Adrenal gland (tissue), 12 donors: ENCODE results near the gene THRAP3. TPM values are rescaled to one million over a fixed set of nuclear protein-coding genes. Genes with fewer than 3 reads are reported as not detected.
A peak's percentile ranks its signal among the peaks of the same experiment; 100 is the strongest.

ENCODE experiments used
- DNase-seq, 7 donors: peaks; one replicate each; pipeline ENCODE4 v3.0.0-alpha.2; 2019 to 2020
- H3K27ac ChIP-seq, 5 donors: fragments of 200-600 bp; sonication (generic) in 4 of 5; 1 replicate in 3 of 5; 2 replicates in 2 of 5; pipeline versions ENCODE4 v1.5.1 to v1.8.0; 2016 to 2020; ENCODE audit warnings: mild to moderate bottlenecking in 1 of 5
- H3K27me3 ChIP-seq: fragments of 200-600 bp; 2 replicates; pipeline ENCODE4 v1.8.0; 2021
- H3K36me3 ChIP-seq, 2 donors: fragments of 200-600 bp; replicated peaks in 1 of 2; 1 replicate in 1 of 2; 2 replicates in 1 of 2; pipeline versions ENCODE4 v1.5.1 to v1.8.0; 2018 to 2022
- H3K4me1 ChIP-seq, 2 donors: fragments of 200-600 bp; replicated peaks in 1 of 2; 1 replicate in 1 of 2; 2 replicates in 1 of 2; pipeline versions ENCODE4 v1.5.1 to v1.8.0; 2018 to 2021
- H3K4me3 ChIP-seq, 4 donors: fragments of 200-600 bp; sonication (generic) in 3 of 4; one replicate each; pipeline ENCODE4 v1.5.1; 2016 to 2018
- H3K9me3 ChIP-seq, 3 donors: fragments of 200-600 bp; sonication (generic) in 1 of 3; replicated peaks in 1 of 3; 1 replicate in 2 of 3; 2 replicates in 1 of 3; pipeline versions ENCODE4 v1.5.1 to v1.8.0; 2016 to 2021
- POLR2A ChIP-seq, 2 donors: fragments of 450-650 bp; IDR thresholded peaks; one replicate each; pipeline ENCODE4 v1.6.1; 2017; ENCODE audit warnings: antibody characterized with exemption in 2 of 2, mild to moderate bottlenecking in 2 of 2, moderate library complexity in 1 of 2
- WGBS, 4 donors: extraction: QIAGEN DNeasy Blood & Tissue Kit in 2 of 4; methylation state at CpG; one replicate each; pipeline versions ENCODE4 v1.1.5 to v1.1.7; 2013 to 2017; 5-methylcytosine and 5-hydroxymethylcytosine counted together
- intact Hi-C, 2 donors: fragments of 100-400 bp; cut with DNase I; formaldehyde crosslinking; loops; one replicate each; pipeline versions ENCODE4 v1.14.1 to v1.15.0; 2022 to 2023
- polyA plus RNA-seq, 3 donors: library from polyadenylated mRNA; stranded (reverse); fragments of 200-250 nt in 2 of 3; fragments of 350-450 nt in 1 of 3; fragmentation: Illumina TruSeq in 1 of 3; extraction: RNeasy Lipid Tissue Mini Kit (QIAGEN cat#74804) in 1 of 3; gene quantifications; one replicate each; pipeline ENCODE4 v1.2.3, GENCODE V29; 2013 to 2014
- total RNA-seq, 9 donors: library from RNA; depleted of rRNA in 4 of 9; stranded (reverse); fragments of >200 nt in 4 of 9; fragments of 120-200 nt in 1 of 9; fragmentation: NEBNext Ultra II Directional in 1 of 9; extraction: Animal tissue kit (Norgen Biotek cat#: 25700) in 1 of 9; gene quantifications; one replicate each; pipeline versions ENCODE4 v1.1.0 to v1.2.4, GENCODE V29; 2013 to 2023
- TF ChIP-seq, protein P1 (sequence below), 6 experiments: fragments of 450-650 bp in 4 of 6; fragments of 200-600 bp in 2 of 6; sonication (generic) in 1 of 6; IDR thresholded peaks; 1 replicate in 5 of 6; 2 replicates in 1 of 6; pipeline versions ENCODE4 v1.5.1 to v1.8.0; 2016 to 2021; ENCODE audit warnings: antibody characterized with exemption in 6 of 6, mild to moderate bottlenecking in 2 of 6, moderate library complexity in 1 of 6
- donor health status: healthy with polysubstance abuse.
- donor health status: Bipolar disorder and iron deficiency.
- donor health status: DM: yes; HTN: yes; CAD: no.
- donor health status: DM: no; HTN: no; CAD: no.
- donor health status: DM: no; HTN: no; CAD: no.
- donor health status: DM: yes; HTN: yes; CAD: no.

The THRAP3 gene
- total and polyA plus RNA-seq, 12 donors = 34.4 to 120 (median 83.2) TPM

DNA sequence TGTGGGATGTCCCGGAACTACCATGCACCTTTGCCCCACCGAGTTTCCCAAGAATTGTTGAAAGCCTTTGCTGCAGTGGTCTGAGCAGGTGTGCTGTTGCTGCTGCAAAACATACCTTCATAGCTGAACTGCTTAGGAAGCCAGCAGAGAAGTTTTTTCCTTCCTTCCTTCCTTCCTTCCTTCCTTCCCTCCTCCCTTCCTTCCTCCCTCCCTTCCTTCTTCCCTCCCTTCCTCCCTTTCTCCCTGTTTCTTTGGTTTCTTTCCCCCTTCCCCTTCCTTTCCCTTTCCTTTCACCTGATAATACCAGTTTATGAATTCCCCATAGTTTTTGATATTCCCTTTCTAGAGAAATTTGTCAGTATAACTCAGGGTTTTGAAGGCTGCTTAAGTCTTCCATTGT, 71.1 kb downstream of the THRAP3 start:
- no peak for DNase-seq
- Histone ChIP-seq H3K27ac (no peak overlapping the region), H3K4me1 (peaks cover 0 to 17% of the 10 kb centered on the region in 2 donors), H3K4me3 (no peak overlapping the region), H3K9me3 (no peaks in the 10 kb centered on the region), H3K27me3 (no peaks in the 10 kb centered on the region), H3K36me3 (peaks cover 0 to 76% of the 10 kb centered on the region in 2 donors)
- intact Hi-C loops = no loop called here
- no peak for TF ChIP-seq POLR2A (IDR thresholded peaks at IDR 0.05)
- TF ChIP-seq, protein P1, sequence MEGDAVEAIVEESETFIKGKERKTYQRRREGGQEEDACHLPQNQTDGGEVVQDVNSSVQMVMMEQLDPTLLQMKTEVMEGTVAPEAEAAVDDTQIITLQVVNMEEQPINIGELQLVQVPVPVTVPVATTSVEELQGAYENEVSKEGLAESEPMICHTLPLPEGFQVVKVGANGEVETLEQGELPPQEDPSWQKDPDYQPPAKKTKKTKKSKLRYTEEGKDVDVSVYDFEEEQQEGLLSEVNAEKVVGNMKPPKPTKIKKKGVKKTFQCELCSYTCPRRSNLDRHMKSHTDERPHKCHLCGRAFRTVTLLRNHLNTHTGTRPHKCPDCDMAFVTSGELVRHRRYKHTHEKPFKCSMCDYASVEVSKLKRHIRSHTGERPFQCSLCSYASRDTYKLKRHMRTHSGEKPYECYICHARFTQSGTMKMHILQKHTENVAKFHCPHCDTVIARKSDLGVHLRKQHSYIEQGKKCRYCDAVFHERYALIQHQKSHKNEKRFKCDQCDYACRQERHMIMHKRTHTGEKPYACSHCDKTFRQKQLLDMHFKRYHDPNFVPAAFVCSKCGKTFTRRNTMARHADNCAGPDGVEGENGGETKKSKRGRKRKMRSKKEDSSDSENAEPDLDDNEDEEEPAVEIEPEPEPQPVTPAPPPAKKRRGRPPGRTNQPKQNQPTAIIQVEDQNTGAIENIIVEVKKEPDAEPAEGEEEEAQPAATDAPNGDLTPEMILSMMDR (IDR thresholded peaks at IDR 0.05) = no peak
- 90 to 98% (median 96%) methylated on average over 2 of the region's 2 CpGs for WGBS, 4 donors

DNA sequence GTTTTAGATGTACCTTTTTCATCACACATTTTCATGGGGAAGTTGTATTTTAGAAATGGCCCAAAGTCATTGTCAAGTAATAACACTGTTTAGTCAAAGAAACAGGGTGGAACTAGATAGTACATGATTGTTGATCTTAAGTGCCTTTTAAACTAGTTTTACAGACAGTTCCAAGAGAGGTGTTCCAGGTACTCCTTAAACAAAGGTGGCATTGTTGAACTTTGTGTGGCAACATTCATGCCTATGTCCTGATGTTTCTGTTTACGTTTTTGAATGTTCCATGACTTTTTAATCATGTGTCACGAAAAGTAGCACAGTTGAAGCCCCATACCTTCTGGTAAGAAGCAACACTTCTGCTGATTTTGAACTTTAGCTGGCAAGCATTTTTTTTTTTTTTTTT, 72.8 kb downstream of the THRAP3 start:
- Histone ChIP-seq H3K36me3 (peaks cover 0 to 76% of the 10 kb centered on the region in 2 donors), H3K4me1 (peaks cover 0 to 17% of the 10 kb centered on the region in 2 donors), H3K4me3 (no peak overlapping the region), H3K9me3 (no peaks in the 10 kb centered on the region), H3K27ac (no peak overlapping the region), H3K27me3 (no peaks in the 10 kb centered on the region)
- DNase-seq = no peak
- WGBS, 4 donors = 87 to 95% (median 90%) methylated on average over 2 of the region's 2 CpGs
- intact Hi-C loops = no loop called here
- no peak for TF ChIP-seq POLR2A (IDR thresholded peaks at IDR 0.05)
- TF ChIP-seq, protein P1 (IDR thresholded peaks at IDR 0.05) = no peak

GRCh38 chr1:36298640-36299039, 74.4 kb downstream of the THRAP3 start:
- Histone ChIP-seq H3K4me1 (peaks cover 0 to 18% of the 10 kb centered on the region in 2 donors), H3K27me3 (no peaks in the 10 kb centered on the region), H3K27ac (no peak overlapping the region), H3K36me3 (peaks cover 0 to 79% of the 10 kb centered on the region in 2 donors), H3K4me3 (no peak overlapping the region), H3K9me3 (no peaks in the 10 kb centered on the region)
- peak in 1 of 7 donors; percentile 21 for DNase-seq
- intact Hi-C loops = no loop called here
- TF ChIP-seq, protein P1 (IDR thresholded peaks at IDR 0.05) = no peak
- TF ChIP-seq POLR2A (IDR thresholded peaks at IDR 0.05) = no peak
- WGBS, 4 donors = 86 to 89% (median 87%) methylated on average over 5 of the region's 5 CpGs

DNA sequence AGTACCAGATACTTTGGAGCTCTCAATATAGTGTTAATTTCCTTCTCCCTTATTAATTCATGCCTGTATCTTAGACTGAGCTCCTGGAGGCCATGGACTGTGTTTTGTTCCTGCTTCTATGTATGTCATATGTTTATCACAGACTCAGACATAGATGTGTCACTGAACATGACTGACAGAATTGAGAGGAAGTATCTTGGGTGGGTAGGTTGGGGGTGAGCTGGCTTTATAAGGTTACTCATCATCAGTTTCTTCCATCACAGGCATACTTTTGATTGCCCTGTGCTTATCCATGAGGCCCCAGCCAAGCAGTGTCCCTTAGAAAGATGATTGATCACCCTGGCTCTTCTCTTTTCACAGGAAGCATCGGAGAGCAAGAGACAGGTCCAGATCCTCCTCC, 76.3 kb downstream of the THRAP3 start:
- Histone ChIP-seq H3K36me3 (peaks cover 0 to 78% of the 10 kb centered on the region in 2 donors), H3K4me1 (peaks cover 0 to 18% of the 10 kb centered on the region in 2 donors), H3K9me3 (no peaks in the 10 kb centered on the region), H3K27me3 (no peaks in the 10 kb centered on the region), H3K27ac (peak overlapping the region in 3 of 5 donors; percentile 38 to 73 (median 68)), H3K4me3 (no peak overlapping the region)
- intact Hi-C loops = loop anchor here in 1 of 2 donors (10.0 kb wide), 2 partner anchors 64 to 114 kb away; no protein-coding TSS in a partner anchor
- DNase-seq = peak in 1 of 7 donors; percentile 12
- 50 to 80% (median 65%) methylated on average over 1 of the region's 1 CpG for WGBS, 4 donors
- TF ChIP-seq POLR2A (IDR thresholded peaks at IDR 0.05) = no peak
- TF ChIP-seq, protein P1 (IDR thresholded peaks at IDR 0.05) = no peak
